HT1080 (cell line): Measurements from ENCODE around the gene ARHGAP22. TPM values are rescaled to one million over a fixed set of nuclear protein-coding genes. Genes with fewer than 3 reads are reported as not detected.
"Not testable (repeated sequence)": the region's sequence is repeated elsewhere in the genome, so short reads cannot be mapped to it uniquely, and the experiment has no call there.

Source experiments
- DNase-seq: peaks from one replicate; pipeline ENCODE4 v3.0.0-alpha.2; 2015; ENCODE audit warnings: low read depth
- total RNA-seq: library from RNA; depleted of rRNA; stranded (reverse); fragments of >200 nt; shearing (Covaris generic); gene quantifications from 2 replicates; pipeline ENCODE4 v1.2.3, GENCODE V29; 2014

Gene ARHGAP22
- total RNA-seq, 1 experiment from 2014 or later = 70.8 TPM

GRCh38 chr10:48439031-48439430, 165.8 kb downstream of the ARHGAP22 start:
- peak; percentile 27 for DNase-seq

DNA sequence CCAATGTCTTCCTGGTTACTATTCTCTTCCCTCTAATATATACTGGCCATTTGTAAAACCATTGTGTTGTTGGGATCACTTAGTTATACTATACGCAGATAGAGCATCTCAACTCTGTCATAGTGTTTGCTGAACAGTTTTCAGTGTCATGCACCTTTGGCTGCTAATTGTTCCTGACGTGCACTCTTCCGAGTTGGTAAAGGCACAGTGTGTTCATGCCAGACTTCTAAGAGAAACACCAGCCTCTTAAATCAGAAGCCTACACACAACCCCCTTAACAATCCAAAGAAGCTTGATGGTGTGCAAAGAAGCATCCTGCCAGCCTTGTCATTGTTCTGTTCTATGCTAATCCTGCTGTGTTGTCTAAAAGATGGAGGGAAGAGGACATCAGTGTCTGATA, 167.3 kb downstream of the ARHGAP22 start:
- DNase-seq = no peak

DNA sequence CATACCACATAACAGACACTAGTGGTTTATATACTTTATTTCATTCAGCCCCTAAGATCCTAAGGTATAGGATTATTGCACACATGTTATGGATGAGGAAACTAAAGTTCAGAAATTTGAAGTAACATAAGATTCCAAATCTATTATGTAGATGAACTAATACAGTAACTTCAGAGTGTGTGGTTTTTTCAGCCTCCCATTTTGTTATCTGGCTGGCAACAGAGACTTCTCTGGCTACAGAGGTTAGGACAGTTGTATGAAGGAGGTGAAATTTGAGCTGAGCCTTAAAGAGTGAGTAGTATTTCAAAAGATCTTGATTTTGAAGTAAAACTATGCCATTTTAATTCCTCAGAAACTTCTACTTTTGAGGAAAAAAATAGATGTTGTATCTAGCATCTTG, 173.0 kb downstream of the ARHGAP22 start:
- DNase-seq = no peak

GRCh38 chr10:48430402-48430993, 174.4 kb downstream of the ARHGAP22 start:
- no peak for DNase-seq

- no peak for DNase-seq
Observed at GRCh38 chr10:48429309-48429708, 175.6 kb downstream of the ARHGAP22 start.

DNA sequence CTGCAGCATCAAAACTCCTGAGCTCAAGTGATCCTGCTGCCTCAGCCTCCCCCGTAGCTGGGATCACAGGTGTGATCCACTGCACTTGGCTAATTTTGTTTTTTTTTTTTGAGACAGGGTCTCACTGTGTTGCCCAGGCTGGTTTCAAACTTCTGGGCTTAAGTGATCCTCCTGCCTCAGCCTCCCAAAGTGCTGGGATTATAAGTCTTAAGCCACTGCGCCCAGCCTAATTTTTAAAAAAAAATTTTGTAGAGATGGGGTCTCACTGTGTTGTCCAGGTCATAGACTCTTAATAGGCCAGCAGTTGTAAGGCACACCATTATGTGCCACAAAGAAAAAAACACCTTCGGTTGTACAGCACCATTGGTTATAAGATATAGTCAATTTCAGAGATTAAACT, 176.0 kb downstream of the ARHGAP22 start:
- no peak for DNase-seq

- no peak for DNase-seq
Observed at GRCh38 chr10:48423884-48424283, 181.0 kb downstream of the ARHGAP22 start.

DNA sequence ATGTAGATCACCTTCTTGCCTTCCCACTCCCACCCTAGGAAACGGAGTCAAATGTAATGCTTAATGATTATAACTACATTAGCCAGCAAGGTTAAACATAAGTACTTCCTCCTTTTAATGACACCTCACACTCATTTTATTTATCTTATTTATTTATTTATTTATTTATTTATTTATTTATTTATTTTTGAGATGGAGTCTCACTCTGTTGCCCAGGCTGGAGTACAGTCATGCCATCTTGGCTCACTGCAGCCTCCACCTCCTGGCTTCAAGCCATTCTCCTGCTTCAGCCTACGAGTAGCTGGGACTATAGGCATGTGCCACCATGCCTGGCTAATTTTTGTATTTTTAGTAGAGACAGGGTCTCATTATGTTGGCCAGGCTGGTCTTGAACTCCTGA, 183.0 kb downstream of the ARHGAP22 start:
- DNase-seq = not testable (repeated sequence)

- DNase-seq = no peak
Observed at GRCh38 chr10:48419714-48420113, 185.2 kb downstream of the ARHGAP22 start.

- no peak for DNase-seq
Observed at GRCh38 chr10:48418189-48418788, 186.6 kb downstream of the ARHGAP22 start.

GRCh38 chr10:48417374-48417773, 187.5 kb downstream of the ARHGAP22 start:
- no peak for DNase-seq

DNA sequence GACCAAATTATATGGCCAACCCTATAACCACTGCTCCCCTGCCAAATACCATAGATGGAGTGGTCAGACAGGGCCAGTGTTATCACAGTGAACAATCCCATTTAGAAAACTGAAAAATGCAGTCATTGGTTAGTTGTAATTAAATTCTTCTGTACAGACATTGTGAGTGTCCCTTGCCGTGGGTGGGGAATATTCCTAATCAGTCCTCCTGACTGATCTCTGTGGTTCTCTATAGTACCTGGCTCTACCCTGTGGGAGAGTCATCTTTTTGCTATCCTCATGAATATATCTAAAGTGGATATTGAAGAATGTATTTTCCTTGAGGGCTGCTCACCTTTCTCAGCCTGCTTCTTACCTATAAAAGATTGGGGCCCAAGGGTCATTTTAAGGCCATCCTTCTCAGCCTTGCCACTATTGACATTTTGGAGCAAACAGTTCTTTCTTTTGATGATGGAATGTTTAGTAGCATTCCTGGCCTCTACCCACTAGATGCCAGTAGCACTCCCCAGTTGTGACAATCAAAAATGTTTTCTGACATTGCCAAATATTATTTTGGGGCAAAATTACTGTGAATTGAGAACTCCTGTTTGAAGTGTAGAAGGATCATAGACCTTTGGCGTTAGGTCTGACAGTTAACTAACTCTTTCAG, 188.2 kb downstream of the ARHGAP22 start:
- DNase-seq = no peak

DNA sequence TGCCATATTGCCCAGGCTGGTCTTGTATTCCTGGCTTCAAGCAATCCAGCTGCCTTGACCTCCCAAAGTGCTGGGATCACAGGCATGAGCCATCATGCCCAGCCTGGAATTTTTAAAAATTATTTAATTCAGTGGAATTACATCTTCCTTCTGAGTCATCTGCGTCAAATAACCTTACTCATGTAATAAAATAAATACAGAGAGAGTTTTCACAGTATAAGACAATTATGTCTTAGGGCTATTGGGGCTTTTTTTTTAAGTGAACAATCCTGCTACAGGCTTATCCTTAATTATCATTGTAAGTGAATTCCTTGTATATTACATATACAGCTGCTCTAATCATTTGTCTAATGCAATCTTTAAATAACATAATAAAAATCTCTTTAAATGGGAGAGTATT, 190.1 kb downstream of the ARHGAP22 start:
- peak; percentile 12 for DNase-seq

GRCh38 chr10:48414160-48414559, 190.7 kb downstream of the ARHGAP22 start:
- DNase-seq = no peak

- no peak for DNase-seq
Observed at GRCh38 chr10:48412933-48413332, 191.9 kb downstream of the ARHGAP22 start.

DNA sequence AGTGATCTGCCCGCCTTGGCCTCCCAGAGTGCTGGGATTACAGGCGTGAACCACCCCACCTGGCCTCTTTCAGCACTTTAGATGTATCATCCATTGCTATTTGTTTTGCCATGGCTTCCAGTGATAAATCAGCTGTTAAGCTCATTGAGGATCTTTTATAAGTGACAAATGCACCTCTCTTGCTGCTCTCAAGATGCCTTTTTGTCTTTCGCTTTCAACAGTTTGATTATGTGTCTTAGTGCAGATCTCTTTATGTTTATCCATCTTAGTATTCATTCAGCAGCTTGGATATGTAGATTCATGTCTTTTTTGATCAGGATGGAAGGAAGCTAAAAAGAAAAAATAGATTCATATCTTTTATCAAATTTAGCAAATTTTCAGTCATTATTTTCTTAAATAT, 192.8 kb downstream of the ARHGAP22 start:
- DNase-seq = no peak

DNA sequence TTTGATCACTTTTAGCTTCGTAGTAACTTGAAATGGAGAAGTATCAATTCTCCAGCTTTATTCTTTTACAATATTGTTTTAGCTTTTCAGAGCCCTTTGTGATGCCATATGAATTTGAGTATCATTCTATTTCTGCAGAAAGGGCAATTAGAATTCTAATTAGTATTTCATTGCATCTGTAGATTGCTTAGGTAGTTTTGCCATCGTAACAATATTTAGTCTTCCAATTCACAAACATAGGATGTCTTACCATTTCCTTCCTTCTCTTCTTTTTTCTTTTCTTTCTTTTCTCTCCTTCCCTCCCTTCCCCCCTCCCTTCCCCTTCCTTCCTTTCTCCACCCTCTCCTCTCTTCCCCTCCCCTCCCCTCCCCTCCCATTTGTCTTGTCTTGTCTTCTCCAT, 193.4 kb downstream of the ARHGAP22 start:
- DNase-seq = no peak

DNA sequence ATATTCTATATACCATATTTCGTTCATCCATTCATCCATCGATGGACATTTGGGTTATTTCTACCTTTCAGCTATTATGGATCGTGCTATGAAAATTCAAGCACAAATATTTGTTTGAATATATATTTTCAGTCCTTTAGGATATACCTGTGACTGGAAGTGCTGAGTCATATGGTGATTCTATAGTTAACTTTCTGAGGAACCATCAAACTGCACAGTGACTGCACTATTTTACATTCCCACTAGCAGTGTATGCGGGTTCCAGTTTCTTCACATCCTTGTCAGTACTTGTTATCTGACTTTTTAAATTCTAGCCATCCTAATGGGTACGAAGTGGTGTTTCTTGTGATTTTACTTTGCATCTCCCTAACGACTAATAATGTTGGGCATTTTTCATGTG, 194.4 kb downstream of the ARHGAP22 start:
- DNase-seq = no peak

GRCh38 chr10:48406658-48407057, 198.2 kb downstream of the ARHGAP22 start:
- DNase-seq = no peak

DNA sequence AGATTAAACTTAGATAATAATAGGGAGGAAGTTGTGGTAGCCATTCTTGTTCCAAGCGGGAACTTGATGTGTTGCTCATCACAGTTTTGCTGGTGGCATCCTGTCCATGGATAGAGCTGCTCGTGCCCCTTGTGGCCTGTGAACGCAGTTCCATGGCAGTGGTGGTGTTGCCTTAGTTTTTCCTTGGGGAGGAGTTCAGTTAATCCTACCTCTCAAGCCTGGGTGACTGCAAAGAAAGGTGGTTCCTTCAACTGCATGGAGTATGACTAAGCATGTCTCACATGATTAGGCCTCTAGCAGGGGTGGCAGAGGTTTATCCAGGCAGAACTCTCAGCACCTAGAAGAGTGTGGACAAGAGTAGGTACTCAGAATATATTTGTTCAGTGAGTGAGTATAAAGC, 198.7 kb downstream of the ARHGAP22 start:
- DNase-seq = peak; percentile 98

- DNase-seq = no peak
Observed at GRCh38 chr10:48404646-48405045, 200.2 kb downstream of the ARHGAP22 start.

DNA sequence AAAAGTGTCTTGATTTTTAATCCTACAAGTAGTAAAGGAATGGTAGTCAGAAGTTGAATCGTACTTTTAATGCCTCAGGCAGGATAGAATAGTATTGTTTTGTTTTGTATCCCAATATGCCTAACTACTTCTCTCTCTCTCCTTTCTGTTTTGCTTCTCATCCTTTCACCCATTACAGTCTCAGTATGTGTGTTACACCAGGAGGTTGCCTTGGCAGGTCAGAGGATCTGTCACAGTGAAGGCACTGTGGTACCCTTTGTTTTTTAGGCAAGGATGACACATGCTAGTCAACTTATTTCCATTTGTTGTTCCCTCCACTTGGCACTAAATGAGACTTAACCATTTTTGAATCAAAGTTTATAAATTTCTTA, 204.0 kb downstream of the ARHGAP22 start:
- DNase-seq = no peak
